K562 (cell line): Measurements from ENCODE around the gene KLHL6. TPM values are rescaled to one million over a fixed set of nuclear protein-coding genes. Genes with fewer than 3 reads are reported as not detected.

Experiments
- ATAC-seq: fragments of 200-7000 bp; cut with Tn5 transposase; 3 replicates; pipeline ENCODE4 v1.9.1; 2020; ENCODE audit warnings: moderate library complexity
- BruUV-seq: library from RNA; stranded (reverse); fragments of 400-500 nt; replicated peaks from 2 replicates; lab custom pipeline; 2021; lab: Mats Ljungman, UMichigan
- CTCF ChIA-PET: fragments of 300-600 bp; formaldehyde crosslinking; extraction: SDS; loops from one replicate; lab custom pipeline; 2021; ENCODE audit warnings: low intra/inter-chr PET ratio; lab: Yijun Ruan, JAX
- POLR2A ChIA-PET: fragments of 300-600, 350-650 bp; sonication (Branson Sonifier 250); formaldehyde crosslinking; extraction: SDS; loops from one replicate; lab custom pipeline; 2021; ENCODE audit warnings: antibody characterized with exemption, inconsistent platforms; lab: Yijun Ruan, JAX
- DNase-seq, 4 experiments: peaks; one replicate each; pipeline versions ENCODE4 v3.0.0 to v3.0.0-alpha.2; 2011 to 2018; ENCODE audit warnings: low spot score in 3 of 4, mixed read lengths in 3 of 4; ENCODE audit errors: extremely low read depth in 1 of 4
- FAIRE-seq: peaks from 2 replicates; lab custom pipeline; 2011; peaks lifted over from hg19 to GRCh38; lab: Jason Lieb, UNC
- H2AFZ ChIP-seq: 2 replicates; pipeline ENCODE4 v1.6.0; 2011; ENCODE audit warnings: low read depth, low read length, control low read depth, inconsistent platforms
- H3K27ac ChIP-seq: fragments of 200-600 bp; 3 replicates; pipeline ENCODE4 v1.8.0; 2011; ENCODE audit warnings: low read depth, mild to moderate bottlenecking, control low read depth, inconsistent platforms, low read length, moderate library complexity, mixed read lengths; ENCODE audit errors: extremely low read depth
- H3K27me3 ChIP-seq, 2 experiments: fragments of 300-600 bp in 1 of 2; 2 replicates in 1 of 2; 3 replicates in 1 of 2; pipeline versions ENCODE4 v1.6.0 to v1.8.0; 2011; ENCODE audit warnings: inconsistent platforms in 2 of 2, low read length in 2 of 2, mild to moderate bottlenecking in 1 of 2, mixed read lengths in 1 of 2, moderate library complexity in 1 of 2; ENCODE audit not compliant: control insufficient read depth in 2 of 2, insufficient read depth in 2 of 2
- H3K36me3 ChIP-seq: fragments of 300-600 bp; 3 replicates; pipeline ENCODE4 v1.8.0; 2011; ENCODE audit warnings: mild to moderate bottlenecking, low read length, inconsistent platforms; ENCODE audit not compliant: control insufficient read depth, insufficient read depth
- H3K4me1 ChIP-seq, 2 experiments: fragments of 200-600 bp in 1 of 2; replicated peaks in 1 of 2; 2 replicates in 1 of 2; 3 replicates in 1 of 2; pipeline versions ENCODE4 v1.5.1 to v1.8.0; 2011; ENCODE audit warnings: inconsistent platforms in 2 of 2, low read length in 2 of 2, mild to moderate bottlenecking in 1 of 2, mixed read lengths in 1 of 2, moderate library complexity in 1 of 2; ENCODE audit not compliant: control insufficient read depth in 2 of 2, insufficient read depth in 2 of 2
- H3K4me2 ChIP-seq: 2 replicates; pipeline ENCODE4 v1.6.1; 2011; ENCODE audit warnings: low read length, control low read depth, inconsistent platforms, mixed read lengths; ENCODE audit not compliant: insufficient read depth
- H3K4me3 ChIP-seq: fragments of 200-600 bp; sonication (generic), shearing (Covaris generic); 2 replicates; pipeline ENCODE4 v1.5.1; 2016; ENCODE audit warnings: control low read depth, inconsistent platforms
- H3K79me2 ChIP-seq: fragments of 200-600 bp; 3 replicates; pipeline ENCODE4 v1.8.0; 2011; ENCODE audit warnings: low read length, inconsistent platforms; ENCODE audit not compliant: control insufficient read depth, insufficient read depth
- H3K9ac ChIP-seq, 2 experiments: 2 replicates each; pipeline versions ENCODE4 v1.6.0 to v1.6.1; 2011; ENCODE audit warnings: low read depth in 2 of 2, low read length in 2 of 2, control low read depth in 1 of 2, inconsistent platforms in 1 of 2, mild to moderate bottlenecking in 1 of 2, mixed read lengths in 1 of 2; ENCODE audit not compliant: insufficient read depth in 1 of 2
- H3K9me1 ChIP-seq: one replicate; pipeline ENCODE4 v1.6.0; 2011; ENCODE audit warnings: inconsistent platforms, mild to moderate bottlenecking, low read length, moderate library complexity; ENCODE audit not compliant: control insufficient read depth, insufficient read depth
- H3K9me3 ChIP-seq: replicated peaks from 2 replicates; pipeline ENCODE4 v1.5.1; 2011; ENCODE audit warnings: low read depth, low read length, inconsistent platforms; ENCODE audit not compliant: control insufficient read depth, insufficient read depth
- H4K20me1 ChIP-seq: replicated peaks from 2 replicates; pipeline ENCODE4 v1.6.1; 2011; ENCODE audit warnings: low read length, inconsistent platforms, mixed read lengths; ENCODE audit not compliant: control insufficient read depth, insufficient read depth
- CBX1 ChIP-seq: sonication (generic); IDR thresholded peaks from 2 replicates; pipeline ENCODE4 v1.6.1; 2016; ENCODE audit warnings: antibody characterized with exemption, low read depth, mild to moderate bottlenecking
- HSF4 ChIP-seq: fragments of 250-450 bp; sonication (Bioruptor Pico); IDR thresholded peaks from 2 replicates; pipeline ENCODE4 v2.1.2; 2022; ENCODE audit warnings: mild to moderate bottlenecking, moderate library complexity, borderline replicate concordance
- RBM22 ChIP-seq: fragments of 200-400 bp; formaldehyde crosslinking; IDR thresholded peaks from 2 replicates; pipeline ENCODE4 v1.6.1; 2018; ENCODE audit warnings: low read length, low read depth; ENCODE audit not compliant: poor library complexity, severe bottlenecking
- RBM34 ChIP-seq: fragments of 200-400 bp; formaldehyde crosslinking; IDR thresholded peaks from 2 replicates; pipeline ENCODE4 v1.6.1; 2018; ENCODE audit warnings: low read length, borderline replicate concordance; ENCODE audit not compliant: insufficient read depth
- SLC30A9 ChIP-seq: fragments of 250-450 bp; sonication (Bioruptor Pico); IDR thresholded peaks from 2 replicates; pipeline ENCODE4 v1.8.0; 2022; ENCODE audit warnings: mild to moderate bottlenecking, moderate library complexity
- SNRNP70 ChIP-seq: fragments of 200-400 bp; formaldehyde crosslinking; optimal IDR thresholded peaks from 2 replicates; pipeline ENCODE3; 2017; ENCODE audit warnings: low read depth, low read length
- SRSF7 ChIP-seq: fragments of 200-400 bp; formaldehyde crosslinking; optimal IDR thresholded peaks from 2 replicates; pipeline ENCODE3; 2017; ENCODE audit warnings: mild to moderate bottlenecking, low read depth, low read length
- ZBTB8A ChIP-seq: fragments of 450-650 bp; IDR thresholded peaks from 2 replicates; pipeline ENCODE4 v1.6.1; 2018; ENCODE audit warnings: mild to moderate bottlenecking, moderate library complexity; ENCODE audit not compliant: partially characterized antibody
- ZNF146 ChIP-seq: IDR thresholded peaks from one replicate; pipeline ENCODE4 v1.6.1; 2018; ENCODE audit warnings: missing compliant biosample characterization; ENCODE audit not compliant: unreplicated experiment
- ZNF324 ChIP-seq: fragments of 250-450 bp; sonication (Bioruptor Pico); IDR thresholded peaks from 2 replicates; pipeline ENCODE4 v1.4.0; 2020; ENCODE audit warnings: mild to moderate bottlenecking
- WGBS: fragments of 100-300 bp; shearing (Covaris generic); methylation state at CpG from one replicate; pipeline ENCODE4 v1.1.6; 2016; ENCODE audit warnings: low coverage, mixed read lengths; ENCODE audit not compliant: insufficient coverage; ENCODE audit errors: missing lambda C conversion rate; 5-methylcytosine and 5-hydroxymethylcytosine counted together
- in situ Hi-C: fragments of 300-500 bp; cut with MboI; formaldehyde crosslinking; loops from 4 replicates; pipeline ENCODE4 v1.15.0; 2018; ENCODE audit warnings: inconsistent platforms, mixed read lengths
- intact Hi-C: fragments of 100-400 bp; cut with micrococcal nuclease; formaldehyde crosslinking; loops from 2 replicates; pipeline ENCODE4 v1.14.2; 2022
- polyA plus RNA-seq, 8 experiments: library from polyadenylated mRNA; depleted of rRNA in 4 of 8; stranded (reverse) in 5 of 8; unstranded in 3 of 8; fragments of >200 nt; fragmentation: Nextera tagmentation in 2 of 8; fragmentation: Illumina TruSeq in 1 of 8; extraction: Ambion mirVana in 2 of 8; extraction: Trizol in 1 of 8; gene quantifications; 2 replicates each; pipeline versions ENCODE4 v1.2.1 to v1.2.3, GENCODE V29; 2011 to 2014; ENCODE audit warnings: inconsistent platforms in 1 of 8, missing spikeins in 1 of 8
- total RNA-seq, 7 experiments: library from RNA; depleted of rRNA in 6 of 7; stranded (reverse); fragments of >200 nt in 6 of 7; fragmentation: Illumina TruSeq in 2 of 7; extraction: Trizol in 2 of 7; gene quantifications; 2 replicates each; pipeline versions ENCODE4 v1.2.1 to v1.2.3, GENCODE V29; 2011 to 2021; ENCODE audit warnings: low replicate concordance in 1 of 7
- TF ChIP-seq, protein P1 (sequence below): sonication (generic); formaldehyde crosslinking; IDR thresholded peaks from 2 replicates; pipeline ENCODE4 v1.8.0; 2022; ENCODE audit warnings: missing genetic modification reagents, mild to moderate bottlenecking, borderline replicate concordance
- TF ChIP-seq, protein P2 (sequence below): sonication (generic); formaldehyde crosslinking; IDR thresholded peaks from 2 replicates; pipeline ENCODE4 v1.8.0; 2022; ENCODE audit warnings: missing genetic modification reagents, mild to moderate bottlenecking, borderline replicate concordance

Gene KLHL6
- total and polyA plus RNA-seq, 9 of the 15 experiments (the other 6 are each of a cell fraction or from before 2014, with no cell fraction given): 0.18 to 2.1 (median 1.4) TPM

DNA sequence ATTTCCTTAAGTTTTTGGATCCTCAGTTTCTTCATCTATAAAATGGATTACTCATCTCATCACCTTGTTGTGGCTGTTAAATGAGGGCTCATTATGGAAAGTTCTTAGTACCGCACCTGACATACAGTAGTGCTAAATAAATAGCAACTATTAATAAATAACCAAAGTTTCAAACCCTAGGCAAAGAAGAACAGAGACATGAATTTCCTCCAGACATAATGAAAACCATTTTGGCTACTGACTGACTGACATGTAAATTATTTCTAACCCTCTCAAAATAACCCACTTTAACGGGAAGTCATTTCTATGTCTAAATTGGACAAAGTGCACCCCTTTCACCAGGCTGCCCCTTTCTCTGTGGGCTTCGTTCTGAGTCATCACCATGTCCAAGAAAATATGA, 17.4 kb upstream of the KLHL6 start:
- DNase-seq (no peak), ATAC-seq (no peak), FAIRE-seq (no peak)
- H3K27me3 ChIP-seq: peaks cover 11 to 28% of the 10 kb centered on the region in 2 experiments; a peak in 4 of 5 replicates
- no peak overlapping the region for H3K4me3 ChIP-seq
- POLR2A ChIA-PET: no interaction called here
- intact Hi-C loops (no loop called here), in situ Hi-C loops (no loop called here)
- H3K27ac ChIP-seq: no peak overlapping the region
- H3K36me3 ChIP-seq: no peaks in the 10 kb centered on the region
- no peaks in the 10 kb centered on the region for H3K9me3 ChIP-seq
- no peaks in the 10 kb centered on the region for H3K9me1 ChIP-seq
- H4K20me1 ChIP-seq: no peaks in the 10 kb centered on the region
- no peak overlapping the region for H3K9ac ChIP-seq
- no peaks in the 10 kb centered on the region for H3K4me1 ChIP-seq
- no TSS peak for BruUV-seq
- no peaks in the 10 kb centered on the region for H3K79me2 ChIP-seq
- H2AFZ ChIP-seq: no peak overlapping the region
- WGBS: 24% methylated on average over 3 of the region's 3 CpGs
- no peak overlapping the region for H3K4me2 ChIP-seq
- CTCF ChIA-PET: no interaction called here
- TF ChIP-seq SLC30A9 (CRISPR knock-in tag) (no peak), ZNF324 (CRISPR knock-in tag) (no peak), HSF4 (CRISPR knock-in tag) (no peak), RBM34 (no peak), ZBTB8A (no peak), CBX1 (no peak), RBM22 (no peak), ZNF146 (CRISPR knock-in tag) (no peak), SNRNP70 (no peak), SRSF7 (no peak)
- TF ChIP-seq, protein P1, sequence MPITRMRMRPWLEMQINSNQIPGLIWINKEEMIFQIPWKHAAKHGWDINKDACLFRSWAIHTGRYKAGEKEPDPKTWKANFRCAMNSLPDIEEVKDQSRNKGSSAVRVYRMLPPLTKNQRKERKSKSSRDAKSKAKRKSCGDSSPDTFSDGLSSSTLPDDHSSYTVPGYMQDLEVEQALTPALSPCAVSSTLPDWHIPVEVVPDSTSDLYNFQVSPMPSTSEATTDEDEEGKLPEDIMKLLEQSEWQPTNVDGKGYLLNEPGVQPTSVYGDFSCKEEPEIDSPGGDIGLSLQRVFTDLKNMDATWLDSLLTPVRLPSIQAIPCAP (CRISPR knock-in tag): no peak
- TF ChIP-seq, protein P2, sequence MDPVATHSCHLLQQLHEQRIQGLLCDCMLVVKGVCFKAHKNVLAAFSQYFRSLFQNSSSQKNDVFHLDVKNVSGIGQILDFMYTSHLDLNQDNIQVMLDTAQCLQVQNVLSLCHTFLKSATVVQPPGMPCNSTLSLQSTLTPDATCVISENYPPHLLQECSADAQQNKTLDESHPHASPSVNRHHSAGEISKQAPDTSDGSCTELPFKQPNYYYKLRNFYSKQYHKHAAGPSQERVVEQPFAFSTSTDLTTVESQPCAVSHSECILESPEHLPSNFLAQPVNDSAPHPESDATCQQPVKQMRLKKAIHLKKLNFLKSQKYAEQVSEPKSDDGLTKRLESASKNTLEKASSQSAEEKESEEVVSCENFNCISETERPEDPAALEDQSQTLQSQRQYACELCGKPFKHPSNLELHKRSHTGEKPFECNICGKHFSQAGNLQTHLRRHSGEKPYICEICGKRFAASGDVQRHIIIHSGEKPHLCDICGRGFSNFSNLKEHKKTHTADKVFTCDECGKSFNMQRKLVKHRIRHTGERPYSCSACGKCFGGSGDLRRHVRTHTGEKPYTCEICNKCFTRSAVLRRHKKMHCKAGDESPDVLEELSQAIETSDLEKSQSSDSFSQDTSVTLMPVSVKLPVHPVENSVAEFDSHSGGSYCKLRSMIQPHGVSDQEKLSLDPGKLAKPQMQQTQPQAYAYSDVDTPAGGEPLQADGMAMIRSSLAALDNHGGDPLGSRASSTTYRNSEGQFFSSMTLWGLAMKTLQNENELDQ (CRISPR knock-in tag): no peak
